H1 (cell line): Measurements from ENCODE around the gene PLD3. TPM values are rescaled to one million over a fixed set of nuclear protein-coding genes. Genes with fewer than 3 reads are reported as not detected.
A peak's percentile ranks its signal among the peaks of the same experiment; 100 is the strongest.

Experiments
- CTCF ChIA-PET: fragments of 300-600 bp; sonication (Branson Sonifier 250); formaldehyde crosslinking; loops from one replicate; lab custom pipeline; 2021; ENCODE audit not compliant: partially characterized antibody; lab: Charles Lee
- POLR2A ChIA-PET: fragments of 300-600 bp; sonication (Branson Sonifier 250); formaldehyde crosslinking; loops from one replicate; lab custom pipeline; 2021; ENCODE audit warnings: inconsistent platforms; ENCODE audit not compliant: partially characterized antibody; lab: Charles Lee
- DNase-seq, 2 experiments: peaks; one replicate each; pipeline versions ENCODE4 v3.0.0 to v3.0.0-alpha.2; 2010 to 2022; ENCODE audit warnings: low spot score in 2 of 2, low read depth in 1 of 2, mixed read lengths in 1 of 2
- FAIRE-seq: peaks from 2 replicates; lab custom pipeline; 2011; peaks lifted over from hg19 to GRCh38; lab: Jason Lieb, UNC
- H2AFZ ChIP-seq: 2 replicates; pipeline ENCODE4 v1.8.1; 2012; ENCODE audit warnings: low read length, inconsistent platforms
- H2AK5ac ChIP-seq: 2 replicates; pipeline ENCODE4 v1.6.1; 2013; ENCODE audit warnings: low read depth, low read length
- H2BK120ac ChIP-seq: replicated peaks from 2 replicates; pipeline ENCODE3; 2013; ENCODE audit warnings: low read depth, low read length, inconsistent platforms
- H2BK12ac ChIP-seq: 2 replicates; pipeline ENCODE4 v1.6.1; 2013; ENCODE audit warnings: low read depth, low read length
- H2BK15ac ChIP-seq: 2 replicates; pipeline ENCODE4 v1.6.1; 2013; ENCODE audit warnings: low read length
- H2BK20ac ChIP-seq: 2 replicates; pipeline ENCODE4 v1.6.1; 2013; ENCODE audit warnings: low read length
- H2BK5ac ChIP-seq: 2 replicates; pipeline ENCODE4 v1.6.1; 2013; ENCODE audit warnings: low read depth, low read length
- H3K14ac ChIP-seq: 2 replicates; pipeline ENCODE4 v1.6.1; 2013; ENCODE audit warnings: inconsistent platforms; ENCODE audit not compliant: insufficient read length
- H3K18ac ChIP-seq: 2 replicates; pipeline ENCODE4 v1.6.1; 2013; ENCODE audit warnings: low read length; ENCODE audit errors: extremely low read depth
- H3K23ac ChIP-seq: 2 replicates; pipeline ENCODE4 v1.6.1; 2013; ENCODE audit warnings: inconsistent platforms; ENCODE audit not compliant: insufficient read length
- H3K23me2 ChIP-seq: 2 replicates; pipeline ENCODE4 v1.6.1; 2013; ENCODE audit warnings: low read depth, low read length
- H3K27ac ChIP-seq: 2 replicates; pipeline ENCODE4 v1.6.1; 2011; ENCODE audit warnings: low read depth, low read length, inconsistent platforms
- H3K27me3 ChIP-seq, 4 experiments: replicated peaks in 1 of 4; 1 replicate in 1 of 4; 2 replicates in 3 of 4; pipeline versions ENCODE4 v1.6.1 to v1.8.1; 2011 to 2013; ENCODE audit warnings: low read length in 3 of 4, mild to moderate bottlenecking in 3 of 4, inconsistent platforms in 2 of 4, mixed read lengths in 2 of 4, moderate library complexity in 1 of 4; ENCODE audit not compliant: control insufficient read depth in 3 of 4, insufficient read depth in 3 of 4; ENCODE audit errors: extremely low read depth in 1 of 4
- H3K36me3 ChIP-seq, 4 experiments: 2 replicates each; pipeline versions ENCODE4 v1.6.1 to v1.8.1; 2011 to 2013; ENCODE audit warnings: mild to moderate bottlenecking in 4 of 4, low read length in 3 of 4, moderate library complexity in 2 of 4, control low read depth in 1 of 4, inconsistent platforms in 1 of 4; ENCODE audit not compliant: insufficient read depth in 4 of 4, control insufficient read depth in 2 of 4
- H3K4ac ChIP-seq: replicated peaks from 2 replicates; pipeline ENCODE3; 2013; ENCODE audit warnings: low read length, low read depth, mixed read lengths, inconsistent platforms; ENCODE audit not compliant: insufficient read length
- H3K4me1 ChIP-seq, 4 experiments: replicated peaks in 1 of 4; 1 replicate in 1 of 4; 2 replicates in 3 of 4; pipeline versions ENCODE4 v1.6.1 to v1.8.1; 2011 to 2013; ENCODE audit warnings: low read length in 3 of 4, inconsistent platforms in 2 of 4, mixed read lengths in 1 of 4; ENCODE audit not compliant: insufficient read depth in 4 of 4, control insufficient read depth in 3 of 4
- H3K4me2 ChIP-seq, 2 experiments: 2 replicates each; pipeline versions ENCODE4 v1.6.1 to v1.8.1; 2011 to 2013; ENCODE audit warnings: low read depth in 2 of 2, low read length in 2 of 2, control low read depth in 1 of 2, inconsistent platforms in 1 of 2, mild to moderate bottlenecking in 1 of 2; ENCODE audit not compliant: insufficient read depth in 1 of 2
- H3K4me3 ChIP-seq, 4 experiments: fragments of 200-600, 300-600 bp in 1 of 4; sonication (generic), shearing (Covaris generic), sonication (Bioruptor Twin) in 1 of 4; 2 replicates each; pipeline versions ENCODE4 v1.5.1 to v1.8.1; 2011 to 2016; ENCODE audit warnings: low read length in 4 of 4, low read depth in 3 of 4, control low read depth in 2 of 4, inconsistent platforms in 2 of 4, mild to moderate bottlenecking in 2 of 4, mixed read lengths in 1 of 4, moderate library complexity in 1 of 4; ENCODE audit not compliant: insufficient read depth in 2 of 4; ENCODE audit errors: extremely low read depth in 1 of 4
- H3K56ac ChIP-seq: replicated peaks from 2 replicates; pipeline ENCODE3; 2013; ENCODE audit warnings: low read depth, mild to moderate bottlenecking, mixed read lengths, low read length, inconsistent platforms; ENCODE audit not compliant: insufficient read length
- H3K79me1 ChIP-seq: 2 replicates; pipeline ENCODE4 v1.6.1; 2013; ENCODE audit warnings: low read depth, low read length, control low read depth
- H3K79me2 ChIP-seq, 2 experiments: 2 replicates each; pipeline versions ENCODE4 v1.6.1 to v1.8.1; 2012 to 2013; ENCODE audit warnings: low read length in 2 of 2, mild to moderate bottlenecking in 2 of 2, inconsistent platforms in 1 of 2; ENCODE audit not compliant: insufficient read depth in 2 of 2, control insufficient read depth in 1 of 2
- H3K9ac ChIP-seq, 4 experiments: replicated peaks in 1 of 4; 1 replicate in 1 of 4; 2 replicates in 3 of 4; pipeline versions ENCODE4 v1.6.1 to v1.8.1; 2011 to 2013; ENCODE audit warnings: low read depth in 3 of 4, low read length in 3 of 4, control low read depth in 2 of 4, mild to moderate bottlenecking in 2 of 4, moderate library complexity in 2 of 4, inconsistent platforms in 1 of 4; ENCODE audit errors: extremely low read depth in 1 of 4
- H3K9me3 ChIP-seq, 2 experiments: 2 replicates each; pipeline versions ENCODE4 v1.6.1 to v1.8.1; 2012 to 2013; ENCODE audit warnings: mild to moderate bottlenecking in 2 of 2, moderate library complexity in 2 of 2, control low read depth in 1 of 2, inconsistent platforms in 1 of 2, low read depth in 1 of 2, low read length in 1 of 2, mixed read lengths in 1 of 2; ENCODE audit not compliant: insufficient read depth in 2 of 2
- H4K20me1 ChIP-seq, 2 experiments: replicated peaks in 1 of 2; 2 replicates each; pipeline versions ENCODE3 to v1.8.1; 2011 to 2013; ENCODE audit warnings: inconsistent platforms in 2 of 2, low read length in 2 of 2, mild to moderate bottlenecking in 1 of 2; ENCODE audit not compliant: insufficient read depth in 2 of 2, control insufficient read depth in 1 of 2
- H4K5ac ChIP-seq: 2 replicates; pipeline ENCODE4 v1.6.1; 2013; ENCODE audit warnings: low read length, low read depth, mixed read lengths, inconsistent platforms; ENCODE audit not compliant: insufficient read length
- H4K8ac ChIP-seq: 2 replicates; pipeline ENCODE4 v1.8.0; 2013; ENCODE audit warnings: mild to moderate bottlenecking, moderate library complexity, low read length, inconsistent platforms; ENCODE audit not compliant: insufficient read depth; ENCODE audit errors: extremely low read depth
- H4K91ac ChIP-seq: replicated peaks from 2 replicates; pipeline ENCODE3; 2013; ENCODE audit warnings: low read length, mixed read lengths, inconsistent platforms; ENCODE audit not compliant: insufficient read length
- ASH2L ChIP-seq: fragments of 200-600, 300-600 bp; sonication (generic); IDR thresholded peaks from one replicate; pipeline ENCODE4 v1.7.1; 2017; ENCODE audit warnings: low read length
- CBX5 ChIP-seq: fragments of 300-800, 300-1000 bp; sonication (generic); IDR thresholded peaks from 2 replicates; pipeline ENCODE4 v1.7.1; 2016; ENCODE audit warnings: antibody characterized with exemption, low read length, low read depth
- WGBS, 2 experiments: shearing (Covaris generic) in 1 of 2; methylation state at CpG; one replicate each; pipeline versions ENCODE4 v1.1.6 to v1.1.7; 2013 to 2015; ENCODE audit warnings: low lambda C conversion rate in 2 of 2, mixed read lengths in 2 of 2, inconsistent platforms in 1 of 2, low coverage in 1 of 2, missing lambda C conversion rate in 1 of 2; ENCODE audit not compliant: insufficient replicate concordance in 2 of 2, insufficient coverage in 1 of 2, insufficient read length in 1 of 2; ENCODE audit errors: extremely low coverage in 1 of 2, missing lambda C conversion rate in 1 of 2; 5-methylcytosine and 5-hydroxymethylcytosine counted together
- polyA plus RNA-seq, 7 experiments: library from polyadenylated mRNA; depleted of rRNA in 3 of 7; stranded (reverse) in 5 of 7; unstranded in 2 of 7; fragments of >200 nt in 5 of 7; fragments of 200-250 nt in 2 of 7; gene quantifications; 1 replicate in 5 of 7; 2 replicates in 1 of 7; 4 replicates in 1 of 7; pipeline versions ENCODE4 v1.2.1 to v1.2.3, GENCODE V29; 2011 to 2013; ENCODE audit warnings: missing spikeins in 2 of 7, mixed read lengths in 2 of 7
- total RNA-seq: library from RNA; stranded (reverse); fragmentation: NEBNext Ultra II Directional; extraction: Animal tissue kit (Norgen Biotek cat#: 25700); gene quantifications from 2 replicates; pipeline ENCODE4 v1.2.1, GENCODE V29; 2021
- TF ChIP-seq, protein P1 (sequence below): IDR thresholded peaks from 2 replicates; pipeline ENCODE4 v1.6.1; 2012; ENCODE audit warnings: inconsistent platforms

Gene PLD3
- total and polyA plus RNA-seq, 2 of the 8 experiments (the other 6 are each of a cell fraction or from before 2014, with no cell fraction given): 180 to 543 TPM

- Histone ChIP-seq H2BK120ac (no peak overlapping the region), H3K79me1 (no peaks in the 10 kb centered on the region), H4K8ac (no peak overlapping the region; the same call in 1 of the 2 replicates), H4K5ac (no peak overlapping the region), H3K79me2 (no peaks in the 10 kb centered on the region), H2AFZ (no peak overlapping the region), H3K36me3 (no peaks in the 10 kb centered on the region), H2BK20ac (0 out of 2 replicates have a peak overlapping the region, but pooled peaks have one; percentile 80), H2AK5ac (no peak overlapping the region), H2BK12ac (no peak overlapping the region), H3K9me3 (no peaks in the 10 kb centered on the region), H3K23ac (no peak overlapping the region), H3K27me3 (no peaks in the 10 kb centered on the region), H3K27ac (0 out of 2 replicates have a peak overlapping the region, but pooled peaks have one; percentile 19), H4K91ac (no peak overlapping the region), H3K4ac (no peak overlapping the region), H2BK5ac (peak overlapping the region; percentile 21; the same call in 1 of the 2 replicates), H3K18ac (no peak overlapping the region; the same call in 1 of the 2 replicates), H3K56ac (no peak overlapping the region), H3K4me2 (no peak overlapping the region), H3K4me3 (no peak overlapping the region), H3K9ac (no peak overlapping the region), H3K4me1 (peaks cover 5 to 13% (median 8%) of the 10 kb centered on the region in 4 experiments; a peak in 6 of 7 replicates), H2BK15ac (peak overlapping the region; percentile 92; the same call in 1 of the 2 replicates), H3K23me2 (peaks cover 7% of the 10 kb centered on the region; the same call in 1 of the 2 replicates), H4K20me1 (no peaks in the 10 kb centered on the region), H3K14ac (no peak overlapping the region)
- 87% methylated on average over 22 of the region's 22 CpGs; no CpG with 5 or more reads in 1 of the 2 experiments for WGBS, 2 experiments
- no peak for TF ChIP-seq CBX5
- TF ChIP-seq ASH2L: no peak
- TF ChIP-seq, protein P1, sequence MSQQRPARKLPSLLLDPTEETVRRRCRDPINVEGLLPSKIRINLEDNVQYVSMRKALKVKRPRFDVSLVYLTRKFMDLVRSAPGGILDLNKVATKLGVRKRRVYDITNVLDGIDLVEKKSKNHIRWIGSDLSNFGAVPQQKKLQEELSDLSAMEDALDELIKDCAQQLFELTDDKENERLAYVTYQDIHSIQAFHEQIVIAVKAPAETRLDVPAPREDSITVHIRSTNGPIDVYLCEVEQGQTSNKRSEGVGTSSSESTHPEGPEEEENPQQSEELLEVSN: no peak
- ChIA-PET POLR2A (interaction anchor here (0.9 to 6.4 kb wide), 6 partner anchors 10 to 52 kb away, joined by 3 to 27 read pairs (median 10); partner anchors contain the start of genes SERTAD1 and SERTAD3), CTCF (interaction anchor here (0.6 to 5.1 kb wide), 5 partner anchors 12 to 755 kb away, joined by 3 to 41 read pairs (median 5); no protein-coding TSS in a partner anchor)
- no peak for FAIRE-seq
- no peak for DNase-seq
Observed at GRCh38 chr19:40407714-40408597, 59.5 kb downstream of the PLD3 start.
